GM12875 (cell line): Measurements from ENCODE around the gene NCKAP5.

Source experiments
- H3K4me3 ChIP-seq: one replicate; pipeline ENCODE4 v1.5.1; 2011; ENCODE audit warnings: low read depth, low read length, control low read depth
- TF ChIP-seq, protein P1 (sequence below): IDR thresholded peaks from 2 replicates; pipeline ENCODE4 v1.5.1; 2011; ENCODE audit warnings: low read depth, mild to moderate bottlenecking, control low read depth, inconsistent platforms, low read length, moderate library complexity, borderline replicate concordance; ENCODE audit not compliant: insufficient read depth

Gene NCKAP5

DNA sequence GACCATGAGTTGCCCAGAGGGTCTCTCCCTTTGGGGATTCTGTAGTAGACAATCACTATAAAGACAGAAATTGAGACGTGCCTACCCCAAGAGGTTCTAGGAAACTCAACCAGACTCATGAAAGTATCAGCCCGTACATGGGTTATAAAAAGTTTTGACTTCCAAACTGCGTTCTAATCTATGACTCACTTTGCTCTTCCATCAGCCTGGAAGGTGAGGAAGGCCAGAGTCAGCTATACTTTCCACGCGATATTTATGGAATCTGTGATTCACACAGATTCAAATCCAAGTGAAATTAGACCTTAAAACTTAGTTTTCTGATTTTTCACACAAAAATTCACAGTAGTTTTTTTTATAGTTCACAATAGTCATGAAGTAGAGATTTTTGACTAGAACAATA lies 890.6 kb downstream of the NCKAP5 start:
- TF ChIP-seq, protein P1, sequence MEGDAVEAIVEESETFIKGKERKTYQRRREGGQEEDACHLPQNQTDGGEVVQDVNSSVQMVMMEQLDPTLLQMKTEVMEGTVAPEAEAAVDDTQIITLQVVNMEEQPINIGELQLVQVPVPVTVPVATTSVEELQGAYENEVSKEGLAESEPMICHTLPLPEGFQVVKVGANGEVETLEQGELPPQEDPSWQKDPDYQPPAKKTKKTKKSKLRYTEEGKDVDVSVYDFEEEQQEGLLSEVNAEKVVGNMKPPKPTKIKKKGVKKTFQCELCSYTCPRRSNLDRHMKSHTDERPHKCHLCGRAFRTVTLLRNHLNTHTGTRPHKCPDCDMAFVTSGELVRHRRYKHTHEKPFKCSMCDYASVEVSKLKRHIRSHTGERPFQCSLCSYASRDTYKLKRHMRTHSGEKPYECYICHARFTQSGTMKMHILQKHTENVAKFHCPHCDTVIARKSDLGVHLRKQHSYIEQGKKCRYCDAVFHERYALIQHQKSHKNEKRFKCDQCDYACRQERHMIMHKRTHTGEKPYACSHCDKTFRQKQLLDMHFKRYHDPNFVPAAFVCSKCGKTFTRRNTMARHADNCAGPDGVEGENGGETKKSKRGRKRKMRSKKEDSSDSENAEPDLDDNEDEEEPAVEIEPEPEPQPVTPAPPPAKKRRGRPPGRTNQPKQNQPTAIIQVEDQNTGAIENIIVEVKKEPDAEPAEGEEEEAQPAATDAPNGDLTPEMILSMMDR = no peak
- H3K4me3 ChIP-seq = no peak overlapping the region

DNA sequence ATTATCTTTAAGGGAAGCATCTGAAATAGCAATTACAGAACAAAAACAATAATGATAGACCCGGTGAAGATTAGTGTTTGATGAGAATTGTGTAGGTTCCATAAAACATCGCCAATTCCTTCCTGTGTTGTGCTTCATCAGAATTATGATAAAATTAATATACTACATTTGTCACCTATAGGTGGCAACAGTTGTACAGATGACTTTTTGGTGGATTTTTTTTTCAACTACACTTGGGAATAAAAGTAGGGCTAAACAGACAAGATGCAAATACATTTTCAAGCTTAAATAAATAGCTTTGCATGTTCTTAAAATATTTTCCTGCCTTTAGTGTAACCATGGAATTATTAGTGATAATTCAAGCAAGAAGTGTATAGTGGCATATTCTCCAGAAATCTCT lies 891.3 kb downstream of the NCKAP5 start:
- TF ChIP-seq, protein P1 = no peak
- no peak overlapping the region for H3K4me3 ChIP-seq

DNA sequence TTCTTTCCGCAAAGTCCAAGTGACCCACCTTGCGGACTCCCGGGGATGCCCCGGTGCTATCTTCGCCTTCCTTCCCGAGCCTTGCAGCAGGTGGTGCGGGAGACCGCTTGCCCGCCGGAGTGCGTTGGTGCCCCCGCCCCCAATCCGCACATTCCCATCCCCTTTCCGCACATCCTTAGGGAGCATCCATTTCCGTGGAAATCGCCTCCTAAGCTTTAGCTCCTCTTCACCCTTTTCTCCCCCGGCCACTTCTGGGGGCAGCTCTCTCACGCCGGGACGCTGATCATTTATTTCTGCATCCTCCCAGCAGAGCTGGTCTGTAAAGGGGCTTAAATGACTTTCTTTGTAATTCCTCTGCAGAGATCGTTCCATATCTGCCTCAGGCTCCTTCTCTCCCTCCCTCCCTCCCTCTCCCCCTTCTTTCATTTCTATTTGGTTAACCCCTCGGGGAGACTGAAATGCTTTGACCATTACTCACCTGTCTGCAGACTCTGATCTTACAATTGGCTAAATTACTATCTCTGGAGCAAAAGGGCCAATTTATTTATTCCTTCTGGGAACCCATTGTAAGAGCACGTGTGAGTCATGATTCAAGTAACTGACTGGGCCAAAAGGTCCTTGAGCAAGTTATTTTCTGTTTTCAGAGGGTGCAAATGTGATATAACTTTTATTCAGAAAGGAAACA lies 897.0 kb downstream of the NCKAP5 start:
- TF ChIP-seq, protein P1 = no peak
- H3K4me3 ChIP-seq = no peak overlapping the region

DNA sequence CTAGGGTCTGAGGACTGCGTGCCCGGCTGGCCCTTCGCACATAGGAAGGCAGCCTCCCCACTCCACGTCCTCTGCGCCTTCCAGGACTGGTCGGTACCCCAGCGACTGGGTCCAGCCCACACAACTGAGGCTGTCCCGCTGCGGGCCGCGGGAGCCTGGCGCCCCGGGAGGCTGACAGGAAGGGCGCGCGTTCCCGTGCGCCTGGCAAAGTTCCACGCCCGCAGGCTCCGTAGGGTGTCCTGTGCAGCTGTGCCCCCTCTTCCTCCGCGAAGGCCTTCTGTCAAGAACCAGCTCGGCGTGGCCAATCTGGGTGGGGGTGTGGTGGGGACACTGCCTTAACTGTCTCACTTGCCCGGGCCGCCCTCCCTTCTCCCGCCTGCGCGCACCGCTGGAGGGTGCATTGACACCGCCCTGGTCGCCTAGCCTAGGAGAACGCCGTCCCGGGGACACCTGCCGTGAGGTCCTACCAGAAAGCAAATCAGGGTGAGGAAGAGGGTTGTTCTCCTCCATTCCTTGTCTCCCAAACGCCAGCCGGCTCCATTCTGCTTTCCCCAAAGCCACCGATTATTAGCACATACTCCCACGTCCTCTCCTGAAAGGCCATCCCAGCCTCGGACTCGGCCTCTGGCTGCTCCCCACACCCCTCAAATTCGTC lies 897.6 kb downstream of the NCKAP5 start:
- TF ChIP-seq, protein P1 = no peak
- no peak overlapping the region for H3K4me3 ChIP-seq

DNA sequence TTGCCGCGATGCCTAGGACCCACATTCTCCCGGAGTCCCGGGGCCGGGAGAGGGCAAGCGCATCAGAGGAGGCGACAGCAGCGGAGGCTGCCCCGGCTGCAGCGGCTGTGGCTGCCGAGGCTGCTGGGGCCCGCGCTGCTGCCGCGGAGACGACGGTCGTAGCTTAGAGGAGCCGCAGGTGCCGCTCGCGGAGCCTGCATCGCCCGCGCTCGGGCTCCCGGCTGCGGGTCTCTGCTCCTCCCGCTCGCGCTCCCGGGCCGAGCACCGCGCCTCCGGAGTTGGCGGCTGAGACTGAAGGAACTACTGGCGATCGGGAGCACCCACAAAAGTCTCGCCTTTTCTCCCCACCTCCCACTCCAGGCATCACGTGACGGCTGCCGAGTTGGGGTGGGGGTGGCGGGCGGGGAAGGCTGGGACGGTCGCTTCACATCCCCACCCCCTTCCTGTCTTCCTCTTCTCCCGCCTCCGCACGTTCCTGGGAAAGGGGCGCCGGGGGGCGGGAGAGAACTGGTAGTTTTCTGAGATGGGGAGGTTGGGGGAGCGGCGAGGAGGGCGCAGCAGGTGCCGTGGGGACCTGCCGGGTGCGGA lies 898.3 kb downstream of the NCKAP5 start, which contains the start of gene LYPD1:
LYPD1 (minus strand) TSS at position 298 of the 588 bp plus-strand sequence; CDS start at position 25, 273 bp downstream.
- TF ChIP-seq, protein P1 = no peak
- H3K4me3 ChIP-seq = no peak within 1 kb of the TSS

DNA sequence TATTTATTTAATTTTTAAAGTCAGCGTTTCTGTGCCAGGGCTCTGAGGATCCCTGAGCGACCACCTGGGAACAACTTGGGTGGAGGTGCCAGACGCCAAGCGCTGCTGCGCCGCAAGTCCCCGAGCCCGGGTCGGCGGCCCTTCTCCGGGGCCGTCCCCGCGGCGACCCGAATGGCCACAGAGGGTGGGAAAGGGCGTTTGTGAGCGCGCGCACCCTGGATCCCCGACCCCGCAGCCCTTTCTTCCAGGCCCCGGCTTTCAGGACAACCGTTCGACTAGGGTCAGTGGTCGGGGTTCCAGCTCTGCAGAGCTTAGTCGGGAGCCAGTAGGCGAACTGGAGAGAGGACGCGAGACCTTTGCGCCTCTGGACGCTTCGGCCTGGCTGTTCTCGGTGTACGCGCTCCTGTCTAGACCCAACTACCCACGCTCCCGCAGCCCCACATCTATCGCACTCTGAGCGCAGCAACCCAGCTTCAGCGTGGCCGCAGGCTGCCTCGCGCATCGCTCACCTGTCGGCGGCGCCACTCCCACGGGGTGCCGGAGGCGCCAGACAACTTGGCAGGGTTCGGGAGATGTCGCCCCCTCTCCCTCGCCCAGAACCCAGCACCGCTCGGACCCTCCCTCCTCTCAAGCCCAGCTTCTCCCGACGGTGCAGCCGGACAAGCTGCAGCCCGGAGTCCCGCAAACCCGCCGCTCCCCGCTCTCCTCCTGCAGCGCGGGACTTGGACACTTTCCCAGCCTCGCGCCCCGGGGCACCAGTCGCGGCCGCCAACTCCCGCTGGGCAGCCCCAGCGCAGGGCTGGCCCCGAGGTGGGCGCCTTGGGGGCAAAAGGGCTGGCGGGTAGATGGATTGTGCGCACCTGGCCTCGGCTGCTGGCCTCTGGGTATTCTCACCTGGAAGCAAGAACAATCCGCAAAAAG lies 899.0 kb downstream of the NCKAP5 start:
- H3K4me3 ChIP-seq = no peak overlapping the region
- TF ChIP-seq, protein P1 = no peak
